ENCODE measurements around the gene TRIM62.

The TRIM62 gene

GRCh38 chr1:33175865-33176264, 6.0 kb downstream of the TRIM62 start (continued):
- TF ChIP-seq SNAI2 (CRISPR knock-in tag; IDR thresholded peaks at IDR 0.05) (no peak), TOX (CRISPR knock-in tag; IDR thresholded peaks at IDR 0.05; ENCODE audit: borderline replicate concordance) (no peak), ZFP30 (CRISPR knock-in tag; IDR thresholded peaks at IDR 0.05) (no peak)

- no peak for TF ChIP-seq RARB (CRISPR knock-in tag; IDR thresholded peaks at IDR 0.05)
- TF ChIP-seq ZFP3 (CRISPR knock-in tag; IDR thresholded peaks at IDR 0.05): no peak
- TF ChIP-seq CSRNP3 (CRISPR knock-in tag; IDR thresholded peaks at IDR 0.05): no peak
- no peak for TF ChIP-seq ZC3H10 (CRISPR knock-in tag; IDR thresholded peaks at IDR 0.05)
- TF ChIP-seq OSR1 (CRISPR knock-in tag; IDR thresholded peaks at IDR 0.05): no peak
- TF ChIP-seq GLIS3 (CRISPR knock-in tag; IDR thresholded peaks at IDR 0.05): no peak
- no peak for TF ChIP-seq ZFP30 (CRISPR knock-in tag; IDR thresholded peaks at IDR 0.05)
- TF ChIP-seq CREB5 (CRISPR knock-in tag; IDR thresholded peaks at IDR 0.05; ENCODE audit: low read depth): no peak
- no peak for TF ChIP-seq TCF4 (CRISPR knock-in tag; IDR thresholded peaks at IDR 0.05; ENCODE audit: borderline replicate concordance)
- TF ChIP-seq ISL1 (CRISPR knock-in tag; IDR thresholded peaks at IDR 0.05): no peak
- no peak for TF ChIP-seq BACH2 (CRISPR knock-in tag; IDR thresholded peaks at IDR 0.05; ENCODE audit: borderline replicate concordance)
- no peak for TF ChIP-seq PATZ1 (CRISPR knock-in tag; IDR thresholded peaks at IDR 0.05; ENCODE audit: borderline replicate concordance)
- TF ChIP-seq SNAI2 (CRISPR knock-in tag; IDR thresholded peaks at IDR 0.05): no peak
- TF ChIP-seq PPARA (CRISPR knock-in tag; IDR thresholded peaks at IDR 0.05; ENCODE audit: borderline replicate concordance): no peak
- no peak for TF ChIP-seq ZNF565 (CRISPR knock-in tag; conservative IDR thresholded peaks at IDR 0.05; ENCODE audit: low read depth)
- no peak for ATAC-seq
These were observed 8.8 kb downstream of the TRIM62 start for GRCh38 chr1:33173091-33173490.

GRCh38 chr1:33171977-33172813, 9.6 kb downstream of the TRIM62 start:
- no peak for ATAC-seq
- TF ChIP-seq POU6F1 (CRISPR knock-in tag; IDR thresholded peaks at IDR 0.05; ENCODE audit: borderline replicate concordance, low read depth) (no peak), ARNTL (CRISPR knock-in tag; IDR thresholded peaks at IDR 0.05; ENCODE audit: borderline replicate concordance, low read depth) (no peak), SNAI2 (CRISPR knock-in tag; IDR thresholded peaks at IDR 0.05) (no peak), TOX (CRISPR knock-in tag; IDR thresholded peaks at IDR 0.05; ENCODE audit: borderline replicate concordance) (no peak), CREB5 (CRISPR knock-in tag; IDR thresholded peaks at IDR 0.05; ENCODE audit: low read depth) (no peak), PPARA (CRISPR knock-in tag; IDR thresholded peaks at IDR 0.05; ENCODE audit: borderline replicate concordance) (no peak), RARB (CRISPR knock-in tag; IDR thresholded peaks at IDR 0.05) (no peak), ZC3H10 (CRISPR knock-in tag; IDR thresholded peaks at IDR 0.05) (no peak), TCF4 (CRISPR knock-in tag; IDR thresholded peaks at IDR 0.05; ENCODE audit: borderline replicate concordance) (no peak), BACH2 (CRISPR knock-in tag; IDR thresholded peaks at IDR 0.05; ENCODE audit: borderline replicate concordance) (no peak), ZNF70 (CRISPR knock-in tag; IDR thresholded peaks at IDR 0.05) (no peak), PATZ1 (CRISPR knock-in tag; IDR thresholded peaks at IDR 0.05; ENCODE audit: borderline replicate concordance) (no peak), ZNF8 (CRISPR knock-in tag; IDR thresholded peaks at IDR 0.05) (no peak), GLIS3 (CRISPR knock-in tag; IDR thresholded peaks at IDR 0.05) (no peak), TSHZ2 (CRISPR knock-in tag; IDR thresholded peaks at IDR 0.05) (no peak), ZFP3 (CRISPR knock-in tag; IDR thresholded peaks at IDR 0.05) (no peak), OSR1 (CRISPR knock-in tag; IDR thresholded peaks at IDR 0.05) (no peak), CSDC2 (CRISPR knock-in tag; IDR thresholded peaks at IDR 0.05) (no peak)
